ENCODE data around the gene CCNI2. TPM values are rescaled to one million over a fixed set of nuclear protein-coding genes. Genes with fewer than 3 reads are reported as not detected.
"Not testable (repeated sequence)": the region's sequence is repeated elsewhere in the genome, so short reads cannot be mapped to it uniquely, and the experiment has no call there.

CCNI2 gene
- total RNA-seq, 1 experiment from 2014 or later = not detected

DNA sequence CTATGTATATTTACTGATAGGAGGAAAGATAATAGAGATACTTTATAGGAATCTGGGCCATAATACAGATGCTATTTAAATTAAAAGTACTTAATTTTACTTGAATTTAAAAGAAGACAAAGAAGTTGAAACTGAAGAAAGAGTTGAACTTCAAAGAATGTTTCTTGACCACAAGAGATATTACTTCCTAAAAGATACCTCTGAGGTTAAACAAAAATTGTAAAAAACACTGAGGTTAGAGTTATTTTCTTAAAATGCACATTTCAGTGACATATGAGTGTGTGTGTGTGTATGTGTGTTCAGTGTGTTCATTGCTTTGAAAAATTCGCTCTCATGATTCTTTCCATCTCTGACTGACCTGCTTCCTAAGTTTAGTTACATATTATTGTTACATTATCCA lies 33.4 kb downstream of the CCNI2 start:
- DNase-seq (ENCODE audit: low read depth) = no peak

DNA sequence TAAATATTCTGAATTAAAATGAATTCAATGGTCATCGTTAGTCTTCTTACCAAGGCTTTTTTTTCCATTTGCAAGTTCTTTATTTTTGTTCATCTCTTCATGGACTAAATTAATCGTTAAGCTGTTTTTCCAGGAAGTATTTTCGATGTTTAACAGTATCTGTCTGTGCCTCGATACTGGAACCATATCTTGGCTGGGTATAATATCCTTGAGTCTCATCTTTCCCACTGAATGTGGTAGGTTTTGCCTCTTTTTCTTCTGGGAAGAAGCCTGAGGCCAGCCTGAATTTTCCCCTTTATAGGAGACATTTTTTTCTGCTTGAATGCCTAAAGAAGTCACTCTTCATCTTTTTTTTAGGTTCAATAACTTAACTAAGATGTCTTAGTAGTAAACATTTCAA lies 33.8 kb downstream of the CCNI2 start:
- DNase-seq (ENCODE audit: low read depth) = no peak

DNA sequence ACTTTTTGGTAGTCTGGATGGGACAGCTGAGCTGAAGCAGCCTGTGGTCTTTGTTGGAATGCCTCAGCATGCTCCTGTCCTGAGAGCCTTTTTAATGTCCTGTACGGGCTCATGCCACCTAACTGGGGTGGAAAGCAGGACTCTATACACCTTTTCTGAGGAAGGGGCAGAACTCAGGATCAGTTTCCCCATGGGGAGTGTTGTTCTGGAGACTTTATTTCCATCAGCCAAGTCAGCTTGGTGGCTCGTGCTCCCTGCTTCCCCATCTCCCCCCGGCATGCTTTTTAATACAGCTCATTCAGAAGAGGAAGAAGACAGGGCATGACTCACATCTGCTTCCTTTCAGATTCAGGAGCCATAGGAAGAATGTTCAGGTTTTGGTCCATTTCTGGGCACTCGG lies 34.9 kb downstream of the CCNI2 start:
- DNase-seq (ENCODE audit: low read depth) = peak; percentile 66

DNA sequence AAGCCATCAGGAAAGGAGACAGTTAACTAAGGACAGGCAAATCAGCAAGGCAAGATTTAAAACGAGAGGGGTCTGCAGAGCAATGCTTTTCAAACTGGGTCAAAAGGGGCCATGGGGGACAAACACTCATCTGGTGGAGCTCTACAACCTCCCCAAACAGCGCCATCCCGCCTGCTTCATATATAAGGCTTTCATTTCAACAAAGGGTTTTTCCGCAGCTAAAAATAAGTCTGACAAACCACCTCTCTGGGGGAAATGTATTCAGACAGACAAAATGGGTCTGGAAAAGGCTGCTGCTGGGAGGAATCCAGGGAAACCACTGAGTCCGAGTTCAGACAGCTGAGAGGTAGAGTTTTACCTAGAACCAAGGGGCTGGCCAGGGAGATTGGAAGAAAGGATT lies 38.1 kb downstream of the CCNI2 start:
- DNase-seq (ENCODE audit: low read depth) = no peak

DNA sequence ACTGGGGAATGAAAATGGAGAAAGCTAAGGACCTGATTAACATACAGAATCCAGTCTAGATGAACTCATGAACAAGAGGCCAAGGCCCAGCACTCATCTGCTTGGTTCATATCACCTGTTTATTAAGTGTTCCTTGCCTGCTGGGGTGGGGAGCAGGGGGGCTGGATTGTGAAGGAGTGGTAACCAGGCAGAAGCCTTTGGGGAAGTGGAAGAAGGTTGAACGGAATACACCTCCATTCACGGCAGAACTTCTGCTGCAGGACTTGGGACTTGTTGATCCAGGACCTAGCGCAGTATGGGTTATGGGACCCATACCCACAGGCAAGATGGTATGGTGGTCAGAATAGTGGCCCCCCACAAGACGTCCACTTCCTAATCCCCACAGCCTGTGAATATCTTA lies 38.6 kb downstream of the CCNI2 start:
- no peak for DNase-seq (ENCODE audit: low read depth)

DNA sequence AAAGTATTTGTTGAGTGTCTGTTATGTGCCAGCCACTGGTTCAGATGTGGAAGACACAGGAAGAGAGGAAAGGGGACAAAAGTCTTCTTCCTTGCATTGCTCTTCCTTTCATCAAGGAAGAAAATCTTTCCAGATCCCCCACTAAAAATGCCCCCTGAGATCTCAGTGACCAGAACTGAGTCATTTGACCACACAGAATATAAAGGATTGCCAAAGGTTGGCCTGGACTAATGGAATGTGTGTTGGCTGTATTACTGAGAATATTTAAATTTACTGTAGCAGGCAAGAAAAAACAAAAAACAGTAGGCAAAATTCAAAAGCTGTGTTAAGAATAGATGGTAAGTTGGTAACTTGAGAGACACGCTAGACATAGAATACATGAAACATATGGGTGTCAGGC lies 39.9 kb downstream of the CCNI2 start:
- DNase-seq (ENCODE audit: low read depth) = peak; percentile 45

DNA sequence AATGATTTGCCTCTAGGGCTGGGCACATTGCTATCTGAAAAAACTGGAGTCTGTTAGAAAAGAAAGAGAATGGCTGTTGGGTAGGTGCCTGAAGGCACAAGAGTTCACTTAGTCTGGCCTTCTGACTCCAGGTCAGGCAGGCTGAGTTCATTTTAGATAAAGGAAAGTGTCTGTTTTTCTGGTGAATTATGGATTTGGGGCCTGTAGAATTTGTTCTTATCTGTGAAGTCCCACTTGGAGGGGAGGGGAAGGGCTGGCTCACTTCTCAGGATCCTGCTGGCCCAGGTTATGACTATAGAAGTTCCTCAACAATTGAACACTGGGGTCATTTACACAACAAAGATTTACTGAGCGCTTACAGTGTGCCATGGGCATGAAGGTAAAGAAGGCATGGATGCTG lies 41.3 kb downstream of the CCNI2 start:
- DNase-seq (ENCODE audit: low read depth) = no peak

DNA sequence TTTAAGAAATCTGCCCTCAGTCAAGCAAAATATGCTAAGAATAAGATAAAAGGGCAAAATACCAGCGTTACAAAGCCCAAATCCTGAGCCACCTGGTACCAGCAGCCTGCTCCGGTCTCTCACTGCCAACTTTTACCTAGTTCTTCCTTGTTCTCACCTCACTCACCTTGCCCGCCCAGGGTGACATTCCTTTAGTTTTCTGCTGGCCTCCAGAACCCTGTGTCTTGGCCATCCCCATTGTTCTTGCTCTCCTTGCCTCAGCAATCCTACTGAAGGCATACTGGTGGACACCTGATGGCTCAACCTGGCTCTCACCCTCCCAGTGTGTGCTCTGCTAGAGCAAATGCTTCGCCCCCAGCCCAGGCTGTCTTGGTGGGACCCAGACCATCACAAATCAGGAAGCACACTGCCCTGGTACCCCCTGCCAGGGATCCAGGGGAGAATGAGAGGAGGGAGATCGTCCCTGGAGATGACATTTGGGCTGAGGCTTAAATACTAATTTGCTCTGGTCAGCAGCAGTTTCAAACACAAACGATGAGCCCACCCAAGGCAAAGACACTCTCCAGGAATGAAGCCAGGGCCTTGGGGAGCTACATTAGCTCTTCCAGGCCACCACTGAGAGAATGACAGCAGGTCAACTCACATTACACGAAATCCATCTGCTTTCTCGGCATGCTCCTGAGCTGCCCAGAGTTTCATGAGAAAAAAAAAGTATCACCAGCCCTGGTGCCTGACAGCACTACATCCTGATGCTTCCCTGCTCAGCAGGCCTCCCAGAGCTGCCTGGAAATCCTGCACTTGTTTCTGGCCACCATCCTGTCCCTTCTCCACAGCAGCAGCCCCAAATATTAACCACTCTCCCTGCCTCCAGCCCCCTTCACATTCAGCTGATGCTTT lies 42.0 kb downstream of the CCNI2 start:
- no peak for DNase-seq (ENCODE audit: low read depth)

DNA sequence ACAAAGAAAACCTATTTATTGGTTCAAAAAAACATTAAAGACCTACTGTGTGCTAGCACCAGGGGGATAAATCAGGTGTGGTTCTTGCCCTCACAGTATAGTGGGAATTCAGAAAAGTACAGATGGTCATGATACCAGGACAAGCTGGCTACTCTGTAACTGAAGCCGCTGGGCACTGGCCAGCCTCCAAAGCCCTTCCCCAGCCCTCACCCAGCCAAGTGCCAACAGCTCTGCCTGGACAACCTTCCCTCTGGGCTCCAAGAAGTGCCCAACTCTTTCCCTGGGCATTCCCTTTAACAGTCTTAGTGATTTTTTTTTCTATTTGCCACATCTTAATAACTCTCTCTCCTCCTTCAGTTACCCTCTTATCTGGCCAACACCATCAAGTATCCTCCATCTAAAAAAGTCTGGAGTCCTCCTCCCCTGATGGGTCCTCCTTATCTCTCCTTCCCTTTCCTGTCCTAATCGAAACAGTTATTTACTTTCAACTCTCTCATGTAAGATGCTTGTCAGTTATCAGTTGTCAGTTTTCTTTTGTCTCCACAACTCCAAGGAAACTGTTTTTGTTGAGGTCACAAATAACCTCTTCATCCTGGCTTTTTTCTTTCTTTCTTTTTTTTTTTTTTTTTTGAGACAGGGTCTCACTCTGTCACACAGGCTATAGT lies 43.1 kb downstream of the CCNI2 start:
- no peak for DNase-seq (ENCODE audit: low read depth)

DNA sequence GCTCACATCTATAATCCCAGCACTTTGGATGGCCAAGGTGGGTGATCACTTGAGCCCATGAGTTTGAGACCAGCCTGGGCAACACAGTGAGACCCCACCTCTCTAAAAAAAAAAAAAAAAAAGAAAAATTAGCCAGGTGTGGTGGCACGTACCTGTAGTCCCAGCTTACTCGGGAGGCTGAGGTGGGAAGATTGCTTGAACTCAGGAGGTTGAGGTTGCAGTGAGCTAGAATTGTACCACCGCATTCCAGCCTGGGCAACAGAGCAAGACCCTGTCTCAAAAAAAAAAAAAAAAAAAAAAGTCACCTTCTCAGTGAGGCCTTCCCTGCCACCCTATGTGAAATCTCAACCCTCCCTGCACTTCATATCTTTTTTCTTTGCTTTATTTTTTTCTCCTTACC lies 43.8 kb downstream of the CCNI2 start:
- no peak for DNase-seq (ENCODE audit: low read depth)

DNA sequence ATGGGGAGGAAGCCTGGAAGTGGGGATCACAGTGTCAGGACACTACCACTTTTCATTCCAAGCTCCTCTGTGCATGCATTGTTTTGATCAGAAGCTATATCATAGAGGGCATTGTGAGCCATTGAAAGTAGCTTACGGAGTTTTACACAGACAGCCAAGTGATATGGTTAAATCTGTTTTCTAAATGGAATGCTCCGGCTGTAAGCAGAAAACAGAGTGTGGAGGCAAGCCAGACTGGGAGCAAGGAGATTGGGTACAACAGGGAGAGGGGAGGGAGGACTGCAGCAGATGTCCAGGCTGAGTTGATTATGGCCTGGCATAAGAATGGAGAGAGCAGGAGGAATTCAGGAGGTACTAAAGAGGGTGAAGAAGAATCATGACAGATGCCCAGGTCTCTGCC lies 50.4 kb downstream of the CCNI2 start:
- DNase-seq (ENCODE audit: low read depth) = no peak

DNA sequence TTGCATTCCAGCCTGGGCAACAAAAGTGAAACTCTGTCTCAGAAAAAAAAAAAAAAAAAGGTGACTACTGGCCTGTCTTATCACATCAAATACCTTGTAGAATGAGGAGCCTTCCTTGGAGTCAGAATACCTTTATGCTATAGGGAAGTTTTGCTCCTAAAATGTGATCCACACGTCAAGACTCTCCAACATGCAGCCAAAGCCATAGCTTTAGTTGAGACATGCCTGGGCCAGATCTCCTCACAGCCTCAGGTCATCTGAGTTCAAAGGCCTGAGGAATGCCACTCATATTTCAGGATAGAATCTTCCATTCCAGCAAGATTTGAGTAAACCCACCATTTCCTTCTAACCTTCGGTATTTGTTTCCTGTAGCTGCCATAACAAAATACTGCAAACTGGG lies 52.2 kb downstream of the CCNI2 start:
- DNase-seq (ENCODE audit: low read depth) = no peak

DNA sequence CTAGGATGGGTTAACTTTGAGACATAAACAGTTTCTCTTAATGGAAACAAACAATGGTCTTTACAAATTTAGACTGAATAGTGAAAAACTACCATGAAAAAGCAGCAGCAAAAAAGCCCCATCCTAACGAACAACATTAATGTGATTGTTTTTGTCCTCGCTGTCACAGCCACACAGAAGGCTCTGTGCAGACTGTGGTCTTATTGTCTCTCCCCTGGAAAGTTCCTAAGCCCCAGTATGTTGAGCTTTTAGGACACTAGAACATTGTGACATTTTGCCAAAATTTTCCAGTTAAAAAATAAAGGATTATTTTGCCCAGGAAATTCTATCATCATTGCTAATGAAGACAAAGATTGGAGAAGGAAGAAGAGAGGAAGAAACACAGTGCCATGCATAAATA lies 53.3 kb downstream of the CCNI2 start:
- DNase-seq (ENCODE audit: low read depth) = no peak

DNA sequence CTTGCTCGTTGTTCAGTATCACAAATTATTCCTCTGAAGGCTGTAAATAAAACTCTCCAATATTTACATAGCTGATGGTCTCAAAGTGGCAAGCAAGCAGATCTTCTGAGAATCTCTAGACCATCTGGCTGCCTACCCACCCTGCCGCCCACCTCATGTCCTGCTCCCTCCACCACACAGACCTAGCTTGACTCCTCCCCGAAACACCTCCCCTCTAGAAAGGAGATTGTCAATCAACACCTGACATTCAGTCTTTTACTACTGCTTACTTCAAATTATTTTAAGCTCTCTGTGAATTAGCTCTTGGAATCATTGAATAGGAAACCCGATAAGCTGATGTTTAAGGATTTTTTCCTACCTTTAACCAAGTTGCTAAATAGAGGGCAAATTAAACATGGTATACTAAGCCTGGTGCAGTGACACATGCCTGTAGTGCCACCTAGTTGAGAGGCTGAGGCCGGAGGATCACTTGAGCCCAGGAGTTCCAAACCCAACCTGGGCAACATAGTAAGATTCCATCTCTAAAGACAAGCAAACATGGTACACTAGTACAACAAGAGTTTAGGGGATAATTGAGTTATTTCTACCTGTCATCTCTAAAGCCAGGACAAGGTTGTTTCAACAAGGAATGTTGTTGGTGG lies 54.9 kb downstream of the CCNI2 start:
- DNase-seq (ENCODE audit: low read depth) = no peak

DNA sequence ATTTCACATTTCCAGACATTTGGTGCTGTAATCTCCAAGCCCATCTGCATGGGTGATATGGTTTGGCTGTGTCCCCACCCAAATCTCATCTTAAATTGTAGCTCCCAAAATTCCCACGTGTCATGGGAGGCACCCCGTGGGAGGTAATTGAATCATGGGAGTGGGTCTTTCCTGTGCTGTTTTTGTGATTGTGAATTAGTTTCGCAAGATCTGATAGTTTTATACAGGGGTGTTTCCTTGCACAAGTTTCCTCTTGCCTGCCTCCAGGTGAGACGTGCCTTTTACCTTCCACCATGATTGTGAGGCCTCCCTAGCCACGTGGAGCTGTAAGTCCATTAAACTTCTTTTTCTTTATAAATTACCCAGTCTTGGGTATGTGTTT lies 55.5 kb downstream of the CCNI2 start:
- not testable (repeated sequence) for DNase-seq (ENCODE audit: low read depth)

Other genes with a start within 250 kb of the CCNI2 start
- gene IL5, start 203.9 kb upstream of the CCNI2 start, total RNA-seq (2014; rRNA removed; shearing (Covaris generic)) = not detected in 2 replicates
- gene RAD50, start 190.4 kb upstream of the CCNI2 start, total RNA-seq (2014; rRNA removed; shearing (Covaris generic)) = 11.6 and 14.3 TPM in 2 replicates
- gene IL13, start 89.3 kb upstream of the CCNI2 start, total RNA-seq (2014; rRNA removed; shearing (Covaris generic)) = not detected in 2 replicates
- gene IL4, start 73.4 kb upstream of the CCNI2 start, total RNA-seq (2014; rRNA removed; shearing (Covaris generic)) = not detected in 2 replicates
- 4.7 and 5.5 TPM in 2 replicates for gene KIF3A, start 9.9 kb upstream of the CCNI2 start, total RNA-seq (2014; rRNA removed; shearing (Covaris generic))
- gene SEPTIN8, start 29.8 kb downstream of the CCNI2 start, total RNA-seq (2014; rRNA removed; shearing (Covaris generic)) = 26.9 and 41.7 TPM in 2 replicates
- 0.10 and 0.32 TPM in 2 replicates for gene SOWAHA, start 65.9 kb downstream of the CCNI2 start, total RNA-seq (2014; rRNA removed; shearing (Covaris generic))
- 7.3 and 10.3 TPM in 2 replicates for gene SHROOM1, start 83.2 kb downstream of the CCNI2 start, total RNA-seq (2014; rRNA removed; shearing (Covaris generic))
- gene GDF9, start 119.0 kb downstream of the CCNI2 start, total RNA-seq (2014; rRNA removed; shearing (Covaris generic)) = not detected in 2 replicates
- gene UQCRQ, start 119.2 kb downstream of the CCNI2 start, total RNA-seq (2014; rRNA removed; shearing (Covaris generic)) = 231 and 270 TPM in 2 replicates
- gene LEAP2, start 126.2 kb downstream of the CCNI2 start, total RNA-seq (2014; rRNA removed; shearing (Covaris generic)) = 0.25 TPM in 1 of 2 replicates, not detected in the other
- 31.8 and 39.2 TPM in 2 replicates for gene AFF4, start 216.2 kb downstream of the CCNI2 start, total RNA-seq (2014; rRNA removed; shearing (Covaris generic))